GM12873 (cell line): ENCODE data around the gene CALML3.

Experiments used
- CTCF ChIP-seq: IDR thresholded peaks from 2 replicates; pipeline ENCODE4 v1.5.1; 2012; ENCODE audit warnings: low read depth, mild to moderate bottlenecking, moderate library complexity, low read length, control low read depth; ENCODE audit not compliant: insufficient read depth; ENCODE audit errors: missing control alignments

Gene CALML3

GRCh38 chr10:5538892-5539651 is 14.3 kb downstream of the CALML3 start:
- no peak for TF ChIP-seq CTCF

DNA sequence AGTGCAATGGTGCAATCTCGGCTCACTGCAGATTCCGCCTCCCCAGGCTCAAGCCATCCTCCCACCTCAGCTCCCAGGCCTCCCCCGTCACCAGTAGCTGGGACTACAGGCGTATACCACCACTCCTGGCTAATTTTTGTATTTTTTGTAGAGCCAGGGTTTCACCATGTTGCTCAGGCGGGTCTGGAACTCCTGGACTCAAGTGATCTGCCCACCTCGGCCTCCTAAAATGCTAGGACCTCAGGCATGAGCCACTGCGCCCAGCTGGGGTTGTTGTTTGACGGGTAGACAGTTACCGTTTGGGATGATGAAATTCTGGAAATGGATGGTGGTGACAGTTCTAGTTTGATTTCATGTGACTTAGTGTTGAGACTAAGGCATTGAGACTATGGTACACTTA is 15.3 kb downstream of the CALML3 start:
- no peak for TF ChIP-seq CTCF

GRCh38 chr10:5540891-5541290 is 16.1 kb downstream of the CALML3 start:
- TF ChIP-seq CTCF, result no peak

DNA sequence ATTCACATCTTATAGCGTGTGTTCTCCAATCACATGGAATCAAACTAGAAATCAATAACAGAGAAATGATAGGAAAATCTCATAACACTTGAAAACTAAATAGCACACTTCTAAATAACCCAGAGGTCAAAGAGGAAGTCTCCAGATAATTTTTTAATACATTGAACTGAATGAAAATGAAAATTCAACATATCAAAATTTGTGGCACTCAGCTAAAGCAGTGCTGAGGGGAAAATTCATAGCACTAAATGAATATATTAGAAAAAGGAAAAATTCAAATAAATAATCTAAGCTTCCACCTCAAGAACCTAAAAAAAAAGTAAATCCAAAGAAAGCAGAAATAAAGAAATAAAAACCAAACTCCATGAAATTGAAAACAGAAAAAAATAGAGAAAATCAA is 17.3 kb downstream of the CALML3 start:
- TF ChIP-seq CTCF, result no peak

DNA sequence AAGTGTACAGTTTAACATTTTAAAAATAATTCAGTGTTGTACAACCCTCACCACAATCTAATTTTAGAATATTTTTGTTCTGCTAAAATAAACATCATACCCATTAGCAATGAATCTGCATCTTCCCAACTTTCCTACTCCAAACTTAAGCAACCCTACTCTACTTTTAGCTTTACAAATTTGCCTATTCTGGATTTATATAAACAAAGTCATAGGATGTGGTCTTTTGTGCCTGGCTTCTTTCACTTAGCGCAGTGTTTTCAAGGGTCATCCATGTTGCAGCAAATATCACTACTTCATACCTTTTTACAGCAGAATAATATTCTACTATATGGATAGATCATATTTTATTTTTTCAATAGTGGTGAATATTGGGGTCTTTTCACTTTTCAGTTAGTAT is 18.9 kb downstream of the CALML3 start:
- TF ChIP-seq CTCF, result no peak

- TF ChIP-seq CTCF, result no peak
Measured at GRCh38 chr10:5544216-5544805, 19.6 kb downstream of the CALML3 start.

DNA sequence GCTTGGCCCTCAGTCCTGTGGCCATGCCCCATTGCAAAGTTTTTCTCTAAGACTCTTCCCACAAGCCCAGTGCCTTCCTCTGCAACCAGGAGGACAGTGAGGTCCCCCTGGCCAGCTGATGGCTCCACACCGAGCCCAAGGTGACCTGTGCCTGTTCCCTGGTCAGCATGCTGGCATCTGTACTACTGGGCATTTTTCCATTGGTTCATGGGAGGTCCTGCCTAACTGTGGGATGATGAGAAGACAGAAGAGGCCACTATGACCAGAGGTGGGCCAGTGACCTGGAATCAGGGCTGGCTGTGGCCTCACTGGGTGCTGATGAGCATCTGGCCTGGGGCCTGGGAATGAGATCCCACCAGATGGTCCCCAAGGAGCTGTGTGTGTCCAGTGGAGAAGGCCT is 20.2 kb downstream of the CALML3 start:
- no peak for TF ChIP-seq CTCF
